Vagina (tissue), 2 donors: ENCODE results near the gene PPP3R1. TPM values are rescaled to one million over a fixed set of nuclear protein-coding genes. Genes with fewer than 3 reads are reported as not detected.

Source experiments
- DNase-seq, 2 donors: peaks; one replicate each; pipeline ENCODE4 v3.0.0-alpha.2; 2017; ENCODE audit errors: extremely low spot score in 2 of 2
- H3K27ac ChIP-seq: fragments of 200-600 bp; sonication (generic); one replicate; pipeline ENCODE4 v1.5.1; 2019
- H3K27me3 ChIP-seq: fragments of 200-600 bp; sonication (generic); one replicate; pipeline ENCODE4 v1.5.1; 2019
- H3K36me3 ChIP-seq, 2 donors: fragments of 200-600 bp; sonication (generic); one replicate each; pipeline ENCODE4 v1.5.1; 2017 to 2019
- H3K4me1 ChIP-seq: fragments of 200-600 bp; sonication (generic); one replicate; pipeline ENCODE4 v1.5.1; 2019
- H3K4me3 ChIP-seq, 2 donors: fragments of 200-600 bp; sonication (generic); 1 replicate in 1 of 2; 2 replicates in 1 of 2; pipeline ENCODE4 v1.5.1; 2016 to 2019
- H3K9me3 ChIP-seq: fragments of 200-600 bp; sonication (generic); one replicate; pipeline ENCODE4 v1.5.1; 2019
- CTCF ChIP-seq, 3 experiments: fragments of 450-650 bp in 2 of 3; fragments of 200-600 bp in 1 of 3; sonication (generic) in 1 of 3; IDR thresholded peaks; one replicate each; pipeline ENCODE4 v1.5.1; 2017 to 2019; ENCODE audit warnings: antibody characterized with exemption in 3 of 3, mild to moderate bottlenecking in 2 of 3, moderate library complexity in 2 of 3
- POLR2A ChIP-seq, 2 donors: fragments of 450-650 bp; IDR thresholded peaks; one replicate each; pipeline ENCODE4 v1.6.1; 2017; ENCODE audit warnings: antibody characterized with exemption in 2 of 2, mild to moderate bottlenecking in 2 of 2, moderate library complexity in 2 of 2
- POLR2AphosphoS5 ChIP-seq, 2 donors: sonication (generic); formaldehyde crosslinking; IDR thresholded peaks; one replicate each; pipeline ENCODE4 v1.9.0; 2017; ENCODE audit warnings: antibody characterized with exemption in 2 of 2, mild to moderate bottlenecking in 2 of 2, low read depth in 1 of 2; ENCODE audit not compliant: insufficient read depth in 1 of 2
- intact Hi-C: fragments of 100-400 bp; cut with DNase I; formaldehyde crosslinking; loops from one replicate; pipeline ENCODE4 v1.15.1; 2023
- total RNA-seq: library from RNA; depleted of rRNA; stranded (reverse); fragments of >200 nt; gene quantifications from one replicate; pipeline ENCODE4 v1.2.3, GENCODE V29; 2016

The PPP3R1 gene
- total RNA-seq, 1 donor from 2014 or later = 28.2 TPM

- Histone ChIP-seq H3K4me1 (no peaks in the 10 kb centered on the region), H3K4me3 (no peak overlapping the region), H3K36me3 (peaks cover 0 to 20% of the 10 kb centered on the region in 2 donors), H3K27ac (no peak overlapping the region), H3K9me3 (no peaks in the 10 kb centered on the region), H3K27me3 (no peaks in the 10 kb centered on the region)
- DNase-seq = no peak
- TF ChIP-seq POLR2AphosphoS5 (IDR thresholded peaks at IDR 0.05; ENCODE audit: insufficient read depth in 1 of 2, low read depth in 1 of 2) (no peak), POLR2A (IDR thresholded peaks at IDR 0.05) (no peak), CTCF (IDR thresholded peaks at IDR 0.05) (no peak)
- intact Hi-C loops = no loop called here
These were observed 81.2 kb downstream of the PPP3R1 start for GRCh38 chr2:68171146-68171545.

GRCh38 chr2:68169308-68169707, 83.0 kb downstream of the PPP3R1 start:
- peaks cover 0 to 19% of the 10 kb centered on the region in 2 donors for H3K36me3 ChIP-seq
- intact Hi-C loops = no loop called here
- no peaks in the 10 kb centered on the region for H3K27me3 ChIP-seq
- no peaks in the 10 kb centered on the region for H3K9me3 ChIP-seq
- no peak overlapping the region for H3K27ac ChIP-seq
- no peak for DNase-seq
- no peak overlapping the region for H3K4me3 ChIP-seq
- no peaks in the 10 kb centered on the region for H3K4me1 ChIP-seq
- TF ChIP-seq POLR2A (IDR thresholded peaks at IDR 0.05) = no peak
- TF ChIP-seq CTCF (IDR thresholded peaks at IDR 0.05) = no peak

- Histone ChIP-seq H3K27me3 (no peaks in the 10 kb centered on the region), H3K9me3 (no peaks in the 10 kb centered on the region), H3K36me3 (peaks cover 0 to 37% of the 10 kb centered on the region in 2 donors), H3K27ac (no peak overlapping the region), H3K4me1 (no peaks in the 10 kb centered on the region), H3K4me3 (no peak overlapping the region)
- intact Hi-C loops = no loop called here
- DNase-seq = no peak
- no peak for TF ChIP-seq CTCF (IDR thresholded peaks at IDR 0.05)
- no peak for TF ChIP-seq POLR2AphosphoS5 (IDR thresholded peaks at IDR 0.05; ENCODE audit: insufficient read depth in 1 of 2, low read depth in 1 of 2)
- TF ChIP-seq POLR2A (IDR thresholded peaks at IDR 0.05) = no peak
These were observed 85.1 kb downstream of the PPP3R1 start for GRCh38 chr2:68167186-68167585.

- H3K4me1 ChIP-seq = peaks cover 10% of the 10 kb centered on the region
- intact Hi-C loops = no loop called here
- no peaks in the 10 kb centered on the region for H3K27me3 ChIP-seq
- no peak for DNase-seq
- TF ChIP-seq CTCF (IDR thresholded peaks at IDR 0.05) (no peak), POLR2A (IDR thresholded peaks at IDR 0.05) (no peak), POLR2AphosphoS5 (IDR thresholded peaks at IDR 0.05; ENCODE audit: insufficient read depth in 1 of 2, low read depth in 1 of 2) (no peak)
- H3K27ac ChIP-seq = no peak overlapping the region
- no peak overlapping the region for H3K4me3 ChIP-seq
- H3K9me3 ChIP-seq = no peaks in the 10 kb centered on the region
- H3K36me3 ChIP-seq = peaks cover 0 to 54% of the 10 kb centered on the region in 2 donors
These were observed 88.7 kb downstream of the PPP3R1 start for GRCh38 chr2:68163641-68164040.

GRCh38 chr2:68158134-68158447, 94.2 kb downstream of the PPP3R1 start:
- peak overlapping the region; percentile 95 for H3K27ac ChIP-seq
- H3K27me3 ChIP-seq = no peaks in the 10 kb centered on the region
- no peaks in the 10 kb centered on the region for H3K9me3 ChIP-seq
- peaks cover 0 to 24% of the 10 kb centered on the region in 2 donors for H3K36me3 ChIP-seq
- TF ChIP-seq POLR2AphosphoS5 (IDR thresholded peaks at IDR 0.05; ENCODE audit: insufficient read depth in 1 of 2, low read depth in 1 of 2) (no peak), POLR2A (IDR thresholded peaks at IDR 0.05) (no peak), CTCF (IDR thresholded peaks at IDR 0.05) (no peak)
- intact Hi-C loops = no loop called here
- DNase-seq = no peak
- peak overlapping the region; percentile 58 to 97 for H3K4me3 ChIP-seq
- H3K4me1 ChIP-seq = peaks cover 29% of the 10 kb centered on the region
